Kidney tubule cell (primary cell): ENCODE results near the gene NDUFS6.

Experiments
- DNase-seq: peaks from one replicate; pipeline ENCODE4 v3.0.0-alpha.2; 2018; ENCODE audit warnings: low spot score

The NDUFS6 gene

GRCh38 chr5:1817261-1818043 is 16.2 kb downstream of the NDUFS6 start:
- DNase-seq = no peak

GRCh38 chr5:1818784-1819183 is 17.6 kb downstream of the NDUFS6 start:
- no peak for DNase-seq

GRCh38 chr5:1819458-1819857 is 18.3 kb downstream of the NDUFS6 start:
- DNase-seq = no peak

GRCh38 chr5:1820381-1820780 is 19.2 kb downstream of the NDUFS6 start:
- DNase-seq = no peak

- no peak for DNase-seq
Measured at GRCh38 chr5:1820926-1821325, 19.7 kb downstream of the NDUFS6 start.

GRCh38 chr5:1821862-1822261 is 20.7 kb downstream of the NDUFS6 start:
- no peak for DNase-seq

GRCh38 chr5:1823381-1824034 is 22.3 kb downstream of the NDUFS6 start:
- DNase-seq = no peak

GRCh38 chr5:1824109-1824821 is 23.1 kb downstream of the NDUFS6 start:
- DNase-seq = no peak

- no peak for DNase-seq
Measured at GRCh38 chr5:1824903-1825841, 24.0 kb downstream of the NDUFS6 start.

GRCh38 chr5:1826235-1826980 is 25.2 kb downstream of the NDUFS6 start:
- no peak for DNase-seq

GRCh38 chr5:1827025-1827885 is 26.0 kb downstream of the NDUFS6 start:
- no peak for DNase-seq

GRCh38 chr5:1827886-1828397 is 26.7 kb downstream of the NDUFS6 start:
- no peak for DNase-seq

GRCh38 chr5:1830571-1831228 is 29.5 kb downstream of the NDUFS6 start:
- DNase-seq = no peak

GRCh38 chr5:1831257-1831656 is 30.1 kb downstream of the NDUFS6 start:
- no peak for DNase-seq

GRCh38 chr5:1831677-1832313 is 30.6 kb downstream of the NDUFS6 start:
- no peak for DNase-seq

- no peak for DNase-seq
Measured at GRCh38 chr5:1832511-1833250, 31.5 kb downstream of the NDUFS6 start.

- DNase-seq = no peak
Measured at GRCh38 chr5:1833264-1834021, 32.2 kb downstream of the NDUFS6 start.
